AG10803 (cell line): Measurements from ENCODE around the gene THRB.
A peak's percentile ranks its signal among the peaks of the same experiment; 100 is the strongest.

ENCODE experiments used
- DNase-seq: peaks from one replicate; pipeline ENCODE4 v3.0.0; 2010; ENCODE audit warnings: low read depth
- H3K4me3 ChIP-seq: 2 replicates; pipeline ENCODE4 v1.5.1; 2011; ENCODE audit warnings: mild to moderate bottlenecking, low read length, control low read depth
- TF ChIP-seq, protein P1 (sequence below): conservative IDR thresholded peaks from 2 replicates; pipeline ENCODE4 v1.5.1; 2011; ENCODE audit warnings: mild to moderate bottlenecking, low read length, control low read depth, inconsistent platforms

THRB gene

GRCh38 chr3:24311881-24312280 is 182.8 kb downstream of the THRB start:
- TF ChIP-seq, protein P1, sequence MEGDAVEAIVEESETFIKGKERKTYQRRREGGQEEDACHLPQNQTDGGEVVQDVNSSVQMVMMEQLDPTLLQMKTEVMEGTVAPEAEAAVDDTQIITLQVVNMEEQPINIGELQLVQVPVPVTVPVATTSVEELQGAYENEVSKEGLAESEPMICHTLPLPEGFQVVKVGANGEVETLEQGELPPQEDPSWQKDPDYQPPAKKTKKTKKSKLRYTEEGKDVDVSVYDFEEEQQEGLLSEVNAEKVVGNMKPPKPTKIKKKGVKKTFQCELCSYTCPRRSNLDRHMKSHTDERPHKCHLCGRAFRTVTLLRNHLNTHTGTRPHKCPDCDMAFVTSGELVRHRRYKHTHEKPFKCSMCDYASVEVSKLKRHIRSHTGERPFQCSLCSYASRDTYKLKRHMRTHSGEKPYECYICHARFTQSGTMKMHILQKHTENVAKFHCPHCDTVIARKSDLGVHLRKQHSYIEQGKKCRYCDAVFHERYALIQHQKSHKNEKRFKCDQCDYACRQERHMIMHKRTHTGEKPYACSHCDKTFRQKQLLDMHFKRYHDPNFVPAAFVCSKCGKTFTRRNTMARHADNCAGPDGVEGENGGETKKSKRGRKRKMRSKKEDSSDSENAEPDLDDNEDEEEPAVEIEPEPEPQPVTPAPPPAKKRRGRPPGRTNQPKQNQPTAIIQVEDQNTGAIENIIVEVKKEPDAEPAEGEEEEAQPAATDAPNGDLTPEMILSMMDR, result no peak
- DNase-seq, result no peak
- H3K4me3 ChIP-seq, result no peak overlapping the region

- TF ChIP-seq, protein P1, result no peak
- no peak overlapping the region for H3K4me3 ChIP-seq
- no peak for DNase-seq
These were observed 183.8 kb downstream of the THRB start for GRCh38 chr3:24310887-24311286.

GRCh38 chr3:24306518-24306917 is 188.1 kb downstream of the THRB start:
- no peak overlapping the region for H3K4me3 ChIP-seq
- TF ChIP-seq, protein P1, result no peak
- DNase-seq, result no peak

DNA sequence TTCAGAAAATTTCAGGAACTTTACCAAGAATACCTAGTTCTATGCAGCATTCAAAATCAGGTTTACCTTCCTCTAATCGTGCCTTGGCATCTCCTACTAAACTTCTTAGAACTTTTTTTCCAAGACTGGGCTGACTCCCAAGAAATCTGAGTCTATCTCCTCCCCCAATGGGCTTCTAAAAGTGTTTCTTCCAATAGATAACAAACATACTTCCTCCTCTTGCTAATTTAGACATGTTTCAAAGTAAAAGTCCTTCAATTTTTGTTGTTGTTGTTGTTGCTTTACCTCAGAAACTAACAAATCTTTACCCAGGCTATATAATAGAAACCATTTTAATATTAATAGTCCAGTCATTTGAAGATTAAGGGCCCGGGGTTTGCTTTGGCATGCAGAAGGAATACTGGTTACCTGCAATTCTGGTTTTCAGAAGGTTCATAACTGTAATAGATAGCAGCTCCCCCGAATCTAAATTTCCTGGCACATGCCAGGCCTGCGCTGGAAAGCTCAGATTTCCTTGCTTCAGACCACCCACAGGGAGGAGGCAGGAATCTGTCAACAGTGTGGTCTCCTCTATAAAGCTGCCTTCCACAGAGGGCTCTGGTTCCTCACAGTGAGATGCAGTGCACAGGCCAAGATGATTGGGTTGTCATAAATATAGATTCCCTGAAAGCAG is 188.7 kb downstream of the THRB start:
- no peak overlapping the region for H3K4me3 ChIP-seq
- TF ChIP-seq, protein P1, result no peak
- DNase-seq, result no peak

DNA sequence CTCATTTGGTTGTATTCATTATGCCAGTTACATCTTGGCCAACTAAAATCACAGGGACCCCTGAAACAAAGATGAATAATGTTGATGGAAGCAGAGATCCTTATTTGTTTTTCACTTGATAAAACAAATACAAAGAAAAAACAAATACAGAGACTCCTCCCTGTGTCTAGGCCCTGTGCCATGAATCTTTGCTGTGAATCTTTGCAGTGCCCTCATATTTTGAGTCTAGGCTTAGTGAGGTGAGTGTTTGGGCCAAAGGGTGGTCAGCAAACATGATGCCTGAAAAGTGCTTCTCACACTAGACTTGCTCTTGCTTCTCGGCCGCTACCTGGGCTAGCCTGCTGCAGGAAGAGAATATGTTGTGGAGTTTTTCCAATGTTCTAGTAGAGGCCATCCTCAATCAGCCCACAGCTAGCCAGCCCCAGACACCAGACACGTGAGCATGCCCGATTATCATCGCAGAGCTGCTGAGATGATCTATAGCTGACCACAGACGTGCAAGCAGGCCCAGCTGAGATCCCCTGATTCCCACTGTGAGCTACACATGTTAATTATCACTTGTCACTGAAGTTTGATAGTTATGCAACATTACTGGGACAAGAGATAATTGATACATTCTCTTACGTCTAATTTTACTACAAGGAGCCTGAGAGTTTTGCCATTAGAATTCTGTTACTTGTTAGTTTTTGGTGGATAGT is 191.4 kb downstream of the THRB start:
- DNase-seq, result peak; percentile 17
- H3K4me3 ChIP-seq, result no peak overlapping the region
- TF ChIP-seq, protein P1, result no peak

DNA sequence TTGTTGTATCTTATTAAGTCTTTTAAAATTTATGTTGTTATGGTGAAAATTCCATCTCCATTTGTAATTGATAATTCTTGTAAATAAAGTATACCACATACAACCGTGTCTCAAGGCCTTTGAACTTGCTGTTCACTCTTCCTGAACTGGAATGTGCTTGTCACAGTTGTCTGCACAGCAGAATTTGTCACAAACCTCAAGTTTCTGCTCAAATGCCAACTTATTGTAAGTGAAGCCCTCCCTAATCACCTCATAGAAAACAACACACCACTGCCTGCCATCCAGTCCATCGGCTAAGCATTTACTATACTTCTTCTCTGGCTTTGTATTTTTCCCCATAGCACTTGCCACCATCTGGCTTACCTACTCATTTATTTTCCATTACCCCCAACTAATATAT is 192.3 kb downstream of the THRB start:
- DNase-seq, result no peak
- TF ChIP-seq, protein P1, result no peak

DNA sequence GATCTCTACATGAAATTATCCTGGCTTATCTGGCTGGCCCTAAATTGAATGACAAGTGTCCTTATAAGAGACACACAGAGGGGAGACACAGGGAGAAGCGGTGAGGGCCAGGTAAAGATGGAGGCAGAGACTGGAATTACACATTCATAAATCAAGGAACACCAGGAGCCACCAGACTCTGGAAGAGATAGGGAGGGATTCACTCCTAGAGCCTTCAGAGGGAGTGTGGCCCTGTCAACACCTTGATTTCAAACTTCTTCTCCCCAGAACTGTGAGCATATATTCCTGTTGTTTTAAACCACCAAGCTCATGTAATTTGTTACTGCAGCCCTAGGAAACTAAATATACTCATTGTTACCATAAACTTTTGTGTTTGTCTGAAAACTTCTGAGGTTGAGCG is 193.7 kb downstream of the THRB start:
- no peak for DNase-seq
- TF ChIP-seq, protein P1, result no peak
- no peak overlapping the region for H3K4me3 ChIP-seq

More for the DNA sequence above, 192.3 kb downstream of the THRB start:
- no peak overlapping the region for H3K4me3 ChIP-seq
